GM21423 (cell line): Measurements from ENCODE around the gene CEP112.

Experiments used
- ATAC-seq: cut with Tn5 transposase; IDR thresholded peaks from one replicate; pipeline ENCODE4 v1.9.1; 2021; ENCODE audit warnings: mild to moderate bottlenecking, moderate library complexity; ENCODE audit not compliant: unreplicated experiment

Gene CEP112

DNA sequence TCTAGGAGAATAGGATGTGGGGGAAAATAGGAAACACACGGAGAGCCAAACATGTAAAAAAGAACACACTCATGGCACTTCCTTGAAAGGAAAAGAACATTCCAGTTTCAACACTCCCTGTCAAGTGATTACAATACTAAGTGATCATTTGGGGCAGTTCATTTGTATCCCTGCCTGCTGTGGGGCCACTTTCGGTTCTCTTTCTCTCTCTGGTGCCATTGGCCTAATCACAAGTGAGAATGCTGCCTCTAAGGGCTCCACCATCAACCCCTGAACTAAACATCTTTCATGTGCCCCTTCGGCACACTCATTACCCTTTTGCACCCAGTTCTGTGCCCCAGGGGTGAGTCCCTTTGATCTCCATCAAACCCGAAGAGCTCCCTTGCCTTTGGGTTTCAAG, 197.3 kb downstream of the CEP112 start:
- ATAC-seq, result no peak

DNA sequence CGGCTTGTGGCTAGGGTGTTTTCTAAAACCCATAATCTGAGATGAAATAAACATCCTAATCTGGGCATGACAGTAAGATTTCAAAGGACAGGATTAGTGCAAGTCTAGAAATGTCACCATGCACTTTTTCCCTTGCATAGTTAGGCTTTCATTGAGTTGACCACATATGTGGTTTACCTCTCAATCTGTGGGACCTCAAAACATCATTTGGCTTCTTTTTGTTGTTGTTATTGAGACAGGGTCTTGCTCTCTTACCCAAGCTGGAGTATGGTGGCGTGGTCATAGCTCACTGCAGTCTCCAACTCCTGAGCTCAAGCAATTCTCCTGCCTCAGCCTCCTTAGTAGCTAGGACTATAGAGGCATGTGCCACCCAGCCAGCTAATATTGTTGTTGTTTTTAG, 197.8 kb downstream of the CEP112 start:
- ATAC-seq, result no peak

DNA sequence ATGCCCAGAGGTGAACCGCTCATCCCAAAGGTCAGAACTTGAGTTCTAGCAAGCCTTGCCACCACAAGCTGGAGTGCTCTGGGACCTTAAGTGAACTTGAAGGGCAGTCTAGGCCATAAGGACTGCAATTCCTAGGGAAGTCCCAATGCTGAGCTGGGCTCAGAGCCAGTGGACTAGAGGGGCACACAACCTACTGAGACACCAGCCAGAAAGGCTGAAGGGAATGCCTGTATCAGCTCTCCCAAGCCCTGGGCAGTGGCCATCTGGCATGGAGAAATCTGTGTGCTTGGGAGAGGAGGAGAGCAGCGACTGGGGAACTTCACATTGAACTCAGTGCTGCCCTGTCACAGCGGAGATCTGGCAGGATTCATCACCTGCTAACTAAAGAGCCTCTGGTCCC, 201.3 kb downstream of the CEP112 start:
- ATAC-seq, result no peak

DNA sequence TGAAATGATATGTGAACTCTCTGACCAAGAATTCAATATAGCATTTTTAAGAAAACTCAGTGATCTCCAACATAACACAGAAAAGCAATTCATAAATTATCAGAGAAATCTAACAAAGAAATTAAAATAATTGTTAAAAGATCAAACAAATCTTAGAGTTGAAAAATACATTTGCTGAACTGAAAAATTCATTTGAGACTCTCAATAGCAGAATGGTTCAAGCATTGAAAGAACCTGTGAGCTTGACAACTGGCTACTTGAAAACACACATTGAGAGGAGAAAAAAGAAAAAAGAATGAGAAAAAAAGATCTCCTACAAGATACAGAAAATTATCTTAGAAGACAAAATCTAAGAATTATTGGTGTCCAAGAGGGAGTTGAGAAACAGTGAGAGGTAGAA, 203.5 kb downstream of the CEP112 start:
- ATAC-seq, result no peak

DNA sequence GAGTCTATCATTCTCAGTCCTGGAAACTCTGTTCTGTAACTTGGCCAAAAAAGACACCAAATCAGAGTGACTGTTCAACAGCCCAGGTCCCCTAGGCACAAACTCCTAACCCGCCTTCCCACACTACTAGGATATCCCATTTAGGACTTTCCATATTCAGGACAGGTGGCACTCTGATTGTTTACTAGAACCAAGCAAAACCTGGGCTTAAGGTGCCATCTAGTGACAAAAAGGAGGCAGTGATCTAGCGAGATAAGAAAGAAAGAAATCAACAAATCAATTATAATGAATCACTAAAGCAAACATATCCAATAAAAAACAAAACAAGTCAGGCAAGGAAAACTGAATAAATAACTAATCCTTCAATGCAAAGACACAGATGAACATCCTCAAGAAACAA, 203.9 kb downstream of the CEP112 start:
- no peak for ATAC-seq

DNA sequence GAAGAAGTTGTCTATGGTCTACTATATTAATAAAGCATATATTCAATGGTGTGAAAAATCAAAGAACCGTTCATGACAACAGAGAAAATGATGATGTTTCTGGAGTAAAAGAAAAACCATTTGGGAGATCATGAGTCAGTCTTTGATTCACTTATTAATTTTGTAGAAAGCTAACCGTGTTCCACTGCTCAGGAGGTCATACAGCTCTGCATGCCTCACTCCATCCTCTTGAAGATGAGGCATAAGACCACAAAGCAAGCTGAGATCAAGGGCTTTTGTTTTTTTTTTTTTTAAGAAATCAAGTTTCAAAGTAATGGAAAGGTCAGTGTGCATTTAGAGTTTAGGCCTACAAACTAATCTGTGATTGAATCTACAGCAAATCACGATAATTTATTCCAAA, 206.4 kb downstream of the CEP112 start:
- no peak for ATAC-seq

DNA sequence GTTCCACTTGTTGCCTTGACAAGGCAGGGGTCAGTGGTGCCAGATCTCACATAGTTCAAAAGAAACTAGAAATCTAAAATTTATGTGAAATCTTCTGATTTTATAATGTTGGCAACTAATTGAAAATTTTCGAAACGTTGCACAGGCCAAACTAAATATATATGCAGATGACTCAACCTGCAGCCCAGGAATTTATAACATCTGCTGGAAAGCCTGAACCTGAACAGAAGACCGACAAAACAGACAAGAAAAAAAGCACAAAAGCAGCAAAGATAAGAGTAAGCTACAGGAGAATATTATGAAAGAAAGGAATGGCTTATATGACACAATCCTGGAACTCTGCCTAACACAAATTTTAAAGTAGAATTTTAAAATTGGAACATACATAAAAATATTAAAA, 207.6 kb downstream of the CEP112 start:
- no peak for ATAC-seq

DNA sequence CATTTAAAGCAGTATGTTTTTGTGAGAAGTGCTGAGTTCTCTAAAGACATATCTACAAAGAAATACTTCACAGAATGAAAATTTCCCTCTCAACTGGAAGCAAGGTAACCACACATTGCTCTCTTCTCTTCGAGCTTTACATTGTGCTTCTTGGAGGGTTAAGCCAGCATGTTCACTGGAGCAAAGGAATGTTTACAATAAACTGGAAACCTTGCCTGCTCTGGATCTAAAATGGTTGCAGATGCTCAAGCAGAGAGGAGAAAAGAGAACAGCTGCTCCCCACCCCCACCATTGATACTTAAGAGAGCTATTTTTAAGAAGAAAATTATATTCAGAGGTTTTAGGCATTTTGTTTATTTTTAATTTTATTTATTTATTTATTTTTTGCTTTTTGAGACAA, 213.1 kb downstream of the CEP112 start:
- no peak for ATAC-seq

DNA sequence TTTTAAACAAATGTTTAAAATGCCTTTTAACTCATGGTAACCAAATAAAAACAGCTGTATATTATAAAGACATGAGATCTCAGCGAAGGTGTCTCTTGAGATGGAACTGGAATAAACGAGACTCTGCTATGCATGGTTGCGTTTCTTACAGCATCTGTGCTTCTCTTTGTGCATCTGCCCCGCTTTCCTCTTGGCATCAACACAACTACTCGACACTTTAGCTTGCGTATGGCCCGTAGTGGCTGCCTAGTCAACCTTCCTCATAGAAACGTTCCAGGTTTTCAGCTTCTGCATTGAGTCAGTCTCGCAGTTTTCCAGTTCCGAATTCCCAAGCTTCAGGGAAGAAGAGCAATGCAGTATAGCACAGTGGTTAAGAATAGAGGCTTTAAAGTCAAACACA, 214.9 kb downstream of the CEP112 start:
- no peak for ATAC-seq

DNA sequence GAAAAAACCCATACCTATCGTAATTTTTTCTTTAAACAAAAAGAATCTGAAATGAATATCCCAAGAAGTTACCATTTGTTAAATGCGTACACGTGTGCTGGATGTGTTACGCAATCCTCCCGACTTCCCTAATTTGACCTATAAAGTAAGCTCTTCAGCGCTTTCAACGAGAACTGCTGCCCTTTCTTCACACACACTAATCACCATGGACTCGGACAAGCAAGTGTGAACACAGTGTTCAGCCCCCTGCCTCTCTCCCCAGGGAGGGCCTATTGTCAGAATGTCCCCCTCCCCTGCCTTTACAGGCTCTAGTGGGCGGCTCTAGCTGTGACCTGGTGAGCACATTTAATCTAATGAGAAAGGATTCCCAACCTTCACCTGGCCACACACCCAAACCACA, 216.1 kb downstream of the CEP112 start:
- ATAC-seq, result no peak

DNA sequence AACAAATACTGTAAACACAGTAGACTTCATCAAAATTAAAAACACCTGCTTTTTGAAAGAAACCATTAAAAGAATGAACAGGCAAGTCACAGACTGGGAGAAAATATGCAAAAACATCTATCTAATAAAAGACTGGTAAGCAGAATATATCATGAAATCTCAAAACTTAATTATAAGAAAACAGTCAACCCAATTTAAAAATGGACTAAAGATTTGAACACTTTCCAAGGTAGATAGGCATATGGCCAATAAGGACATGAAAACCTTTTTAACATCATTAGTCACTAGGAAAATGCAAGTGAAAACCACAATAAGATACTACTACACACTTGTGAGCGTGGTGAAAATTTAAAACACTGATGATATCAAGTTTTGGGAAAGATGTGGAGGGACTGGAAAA, 218.7 kb downstream of the CEP112 start:
- ATAC-seq, result no peak

DNA sequence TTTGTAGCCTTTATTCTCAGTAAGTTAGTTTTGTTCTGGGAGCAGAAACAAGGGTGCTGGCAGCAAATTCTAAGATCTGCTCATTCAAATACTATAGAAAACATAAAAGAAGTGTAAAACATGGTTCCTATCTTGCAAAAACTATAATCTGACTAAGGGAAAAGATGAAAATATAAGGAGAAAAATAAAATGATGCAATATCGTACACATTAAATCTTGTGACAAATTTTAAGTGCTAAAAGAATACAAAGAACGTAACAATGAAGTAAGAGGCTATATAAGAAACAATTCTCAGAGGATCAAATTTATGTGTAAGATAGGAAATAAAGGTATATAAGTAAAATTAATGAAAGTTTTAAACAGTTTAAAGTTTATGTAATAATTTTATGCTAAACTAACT, 224.6 kb downstream of the CEP112 start:
- ATAC-seq, result no peak

DNA sequence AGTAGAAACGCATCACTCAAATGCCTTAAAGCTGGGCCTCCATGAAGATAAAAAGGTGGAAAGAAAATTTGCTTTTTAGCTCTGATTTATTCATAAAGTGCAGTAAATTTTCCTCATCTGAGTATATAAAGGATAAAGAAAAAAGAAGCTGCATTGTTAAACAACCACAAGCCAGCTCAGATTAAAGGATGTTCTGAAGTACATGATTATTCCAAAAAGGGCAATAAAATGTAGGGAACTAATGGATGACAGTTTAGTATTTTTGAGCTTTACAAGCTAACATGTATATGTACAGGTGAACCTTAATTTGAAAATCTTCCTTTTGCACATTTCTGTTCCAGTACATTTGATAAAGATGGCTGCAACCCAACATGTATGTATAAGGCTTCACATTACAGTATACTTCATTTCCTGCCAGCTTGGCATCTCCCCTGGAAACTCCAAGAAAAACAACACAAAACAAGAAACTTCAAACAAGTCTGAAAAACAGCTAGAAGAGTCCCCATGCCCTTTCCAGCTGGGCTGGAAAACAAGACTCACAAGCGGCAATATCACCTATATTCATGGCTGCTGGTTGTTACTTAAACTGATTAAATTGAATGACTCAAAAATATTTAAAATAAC, 225.7 kb downstream of the CEP112 start:
- ATAC-seq, result no peak

DNA sequence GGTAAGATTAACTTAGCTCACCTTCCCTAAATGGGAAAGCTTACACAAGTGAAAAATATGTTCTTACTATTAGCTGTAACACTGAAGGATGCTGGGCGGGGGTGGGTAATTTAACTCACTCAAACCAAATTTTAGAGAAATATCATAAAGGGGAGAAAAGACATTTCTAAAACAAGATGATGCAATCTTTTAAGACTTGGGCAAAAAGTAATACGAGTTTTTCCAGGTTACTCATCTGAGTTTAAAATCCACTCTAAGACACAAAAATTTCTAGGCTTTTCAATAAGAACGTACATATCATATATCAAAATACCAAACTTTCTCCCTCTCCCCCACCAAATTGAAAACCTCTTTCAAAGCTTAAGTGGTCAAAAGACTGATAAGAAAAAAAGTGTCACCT, 228.8 kb downstream of the CEP112 start:
- no peak for ATAC-seq

DNA sequence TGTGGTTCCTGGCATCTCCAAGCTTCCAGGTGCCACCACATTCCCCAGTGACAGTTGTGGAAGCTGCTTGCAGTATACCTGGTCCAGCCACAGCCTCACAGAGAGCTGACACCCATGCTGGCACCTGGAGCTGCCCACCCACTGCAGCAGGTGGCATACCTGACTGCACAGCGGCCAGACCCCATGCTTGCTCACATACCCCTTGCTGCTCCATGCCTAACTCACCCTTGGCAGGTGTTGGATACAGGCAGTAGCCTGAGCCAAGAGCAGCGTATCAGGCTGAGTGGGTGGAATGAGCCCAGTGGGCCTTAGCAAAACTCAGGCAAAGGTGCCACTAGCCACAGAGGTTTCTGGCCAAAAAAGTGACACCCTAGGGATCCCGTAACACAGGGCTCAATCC, 232.3 kb downstream of the CEP112 start:
- no peak for ATAC-seq

DNA sequence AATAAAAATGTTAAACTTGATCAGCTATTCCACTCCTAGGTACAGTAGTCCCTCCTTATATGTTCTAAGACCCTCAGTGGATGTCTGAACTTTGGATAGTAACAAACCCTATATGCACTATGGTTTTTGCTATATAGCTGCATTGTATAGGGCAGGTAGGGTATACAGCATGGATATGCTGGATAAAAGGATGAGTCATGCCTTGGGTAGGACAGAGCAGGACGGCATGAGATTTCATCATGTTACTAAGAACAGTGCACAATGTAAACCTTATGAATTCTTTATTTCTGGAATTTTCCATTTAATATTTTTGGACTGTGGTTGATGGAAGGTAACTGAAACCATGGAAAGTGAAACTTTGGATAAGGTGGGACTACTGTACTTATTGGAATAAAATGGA, 235.1 kb downstream of the CEP112 start:
- ATAC-seq, result no peak

DNA sequence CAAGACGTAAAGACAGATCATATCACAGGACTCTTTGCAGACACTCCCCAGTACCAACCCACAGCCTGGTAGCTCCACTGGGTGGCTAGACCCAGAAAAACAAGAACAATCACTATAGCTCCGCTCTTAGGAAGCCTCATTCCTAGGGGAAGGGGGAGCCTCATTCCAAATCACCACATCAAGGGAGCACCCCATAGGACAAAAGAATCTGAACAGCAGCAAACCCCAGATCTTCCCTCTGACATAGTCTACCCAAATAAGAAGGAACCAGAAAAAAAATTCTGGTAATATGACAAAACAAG, 237.8 kb downstream of the CEP112 start:
- ATAC-seq, result no peak

DNA sequence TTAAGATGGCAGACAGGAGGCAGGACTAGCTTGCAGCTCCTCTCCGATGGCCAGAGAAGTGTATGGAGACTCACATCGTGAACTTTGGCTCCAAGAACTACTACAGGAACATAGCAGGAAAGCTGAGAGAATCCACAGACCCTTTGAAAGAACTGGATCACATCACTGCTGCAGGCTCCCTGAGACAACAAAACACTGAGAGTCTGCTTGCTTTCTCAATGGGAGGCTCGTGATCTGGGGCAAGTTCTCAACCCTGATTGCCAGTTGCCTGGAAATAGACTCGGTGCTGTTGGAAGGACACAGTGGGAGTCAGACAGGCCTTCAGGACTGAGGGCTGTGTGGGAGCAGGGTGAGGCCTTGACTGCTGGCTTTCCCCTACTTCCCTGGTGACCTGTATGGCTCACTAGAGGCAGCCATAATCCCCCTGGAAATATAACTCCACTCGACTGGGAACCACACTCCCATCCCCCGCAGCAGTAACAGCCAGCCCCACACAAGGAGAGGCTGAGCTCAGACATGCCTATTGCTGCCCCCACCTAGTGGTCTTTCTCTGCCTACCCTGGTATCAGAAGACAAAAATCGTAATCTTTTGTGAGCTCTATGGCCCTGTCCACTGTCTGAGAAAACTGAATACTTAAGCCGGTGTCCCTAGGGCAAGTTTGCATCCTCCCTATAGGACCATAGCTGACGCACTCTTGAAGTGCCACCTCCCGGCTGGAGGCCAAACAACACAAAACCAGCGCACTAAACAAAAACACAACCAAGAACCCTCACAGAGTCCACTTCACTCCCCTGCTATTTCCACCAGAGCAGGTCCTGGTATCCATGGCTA, 238.4 kb downstream of the CEP112 start:
- no peak for ATAC-seq

DNA sequence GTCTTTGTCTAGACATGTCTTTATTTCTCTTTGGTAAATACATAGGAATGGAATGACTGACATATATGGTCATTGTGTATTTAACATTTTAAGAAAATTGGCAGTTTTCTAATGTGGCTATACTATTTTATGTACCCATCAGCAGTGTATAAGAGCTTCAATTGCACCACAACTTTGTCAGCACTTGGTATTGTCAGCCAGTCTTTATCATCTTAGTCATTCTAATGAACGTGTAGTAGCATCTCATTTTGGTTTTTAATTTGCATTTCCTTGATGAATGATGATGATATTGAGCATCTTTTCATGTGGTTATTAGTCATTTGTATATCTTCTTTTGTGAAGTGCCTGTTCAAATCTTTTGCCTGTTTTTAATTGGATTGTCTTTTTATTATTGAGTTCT, 239.3 kb downstream of the CEP112 start:
- no peak for ATAC-seq

DNA sequence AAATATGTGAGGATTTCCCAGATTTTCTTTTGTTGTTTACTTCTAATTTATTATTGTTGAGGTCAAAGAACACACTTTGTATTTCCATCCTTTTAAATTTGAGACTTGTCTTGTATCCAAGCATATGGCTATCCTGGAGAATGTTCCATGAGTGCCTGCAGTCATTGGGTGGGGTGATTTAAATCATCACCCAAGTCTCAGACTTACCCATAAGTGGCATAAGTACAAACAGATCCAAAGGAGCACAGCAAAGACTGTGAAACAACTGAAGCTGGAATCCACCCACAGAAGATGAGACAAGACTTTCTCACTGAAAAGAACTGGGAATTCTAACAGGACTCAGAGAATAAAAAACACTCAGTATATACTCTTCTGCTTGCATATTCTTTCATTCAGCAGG, 239.9 kb downstream of the CEP112 start:
- ATAC-seq, result no peak

DNA sequence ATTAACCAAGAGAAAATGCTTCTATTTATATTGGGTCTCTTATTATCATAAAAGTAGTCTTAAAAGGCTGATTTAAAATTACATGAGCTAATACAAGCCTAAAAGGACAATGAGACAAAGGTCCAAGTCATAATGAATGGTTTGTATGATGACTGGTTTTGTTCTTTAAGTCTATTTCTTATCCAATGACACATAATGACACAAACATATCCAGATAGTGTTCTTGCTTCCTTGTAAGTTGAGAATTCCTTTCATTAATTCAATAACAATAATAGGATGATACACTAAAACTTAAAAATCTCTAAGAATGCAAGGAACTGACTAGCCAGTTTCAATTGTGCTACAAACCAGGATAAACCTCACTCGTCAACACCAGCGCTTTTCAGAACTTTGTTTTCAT, 244.1 kb downstream of the CEP112 start:
- ATAC-seq, result no peak

DNA sequence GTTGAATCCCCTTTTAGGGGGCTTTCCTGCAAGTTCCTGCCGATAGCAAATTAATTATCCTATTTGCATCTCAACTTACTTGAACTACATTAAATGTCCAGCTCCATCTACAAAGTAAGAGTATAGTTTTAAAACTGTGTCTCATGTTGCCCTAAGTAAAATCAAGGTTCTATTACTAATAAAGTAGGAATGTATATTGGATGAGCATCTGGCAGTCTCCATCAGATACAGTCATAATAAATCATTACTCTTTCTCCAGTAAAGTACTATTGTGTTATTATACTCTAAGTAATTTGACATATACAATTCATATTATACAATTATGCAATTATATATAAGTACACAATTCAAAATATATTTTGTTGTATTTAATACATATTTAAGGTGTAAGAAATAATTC, 249.3 kb downstream of the CEP112 start:
- no peak for ATAC-seq

DNA sequence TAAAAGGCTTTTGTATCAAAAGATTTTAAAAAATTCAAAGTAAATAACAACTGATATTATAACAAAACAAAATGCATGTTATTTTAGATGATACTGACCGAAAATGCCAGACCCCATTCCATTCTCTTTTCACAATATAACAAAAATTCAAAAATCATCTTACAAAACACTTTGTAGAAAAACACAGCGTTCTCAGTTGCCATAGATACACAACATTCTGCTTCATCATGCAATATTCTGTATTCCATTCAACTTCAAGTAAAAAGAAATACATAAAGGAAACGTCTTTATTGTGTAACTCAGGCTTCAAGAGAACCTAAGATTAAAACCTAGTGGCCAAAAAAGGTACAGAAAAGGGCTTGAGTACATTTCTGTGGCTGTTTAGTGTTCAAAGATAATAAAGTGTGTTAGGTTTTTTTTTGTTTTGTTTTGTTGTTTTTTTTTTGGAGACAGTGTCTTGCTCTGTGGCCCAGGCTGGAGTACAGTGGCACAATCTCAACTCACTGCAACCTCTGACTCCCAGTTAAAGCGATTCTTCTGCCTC, 250.5 kb downstream of the CEP112 start:
- ATAC-seq, result no peak
